Measurements from ENCODE around the gene PIMREG. TPM values are rescaled to one million over a fixed set of nuclear protein-coding genes. Genes with fewer than 3 reads are reported as not detected.

The PIMREG gene
- total RNA-seq, 1 donor from 2014 or later = 4.8 TPM

Other genes with a start within 250 kb of the PIMREG start
- not detected for gene AIPL1, start 9.3 kb upstream of the PIMREG start, total RNA-seq
- gene PITPNM3, start 112.1 kb downstream of the PIMREG start, total RNA-seq = 20.1 TPM
- gene KIAA0753, start 196.3 kb downstream of the PIMREG start, total RNA-seq = 8.6 TPM
- 322 TPM for gene TXNDC17, start 196.6 kb downstream of the PIMREG start, total RNA-seq
- gene MED31, start 207.2 kb downstream of the PIMREG start, total RNA-seq = 15.3 TPM
- gene C17orf100, start 207.3 kb downstream of the PIMREG start, total RNA-seq = 1.7 TPM

All from esophagus mucosa (tissue), 1 donor.